Activated naive CD8-positive, alpha-beta T cell treated with anti-CD3 and anti-CD28 coated beads, Interleukin-2, amount 10 ng/mL, durations not matched to agents 7 days and 5 days (primary cell): ENCODE results near the gene OSCP1. TPM values are rescaled to one million over a fixed set of nuclear protein-coding genes. Genes with fewer than 3 reads are reported as not detected.
"Not testable (repeated sequence)": the region's sequence is repeated elsewhere in the genome, so short reads cannot be mapped to it uniquely, and the experiment has no call there.

Experiments used
- ATAC-seq: fragments of 150-1000 bp; cut with Tn5 transposase; one replicate; pipeline ENCODE4 v1.10.0; 2021; ENCODE audit warnings: low read depth, moderate library complexity
- POLR2A ChIA-PET: fragments of 350-600 bp; sonication (Branson Sonifier 250); formaldehyde crosslinking; loops from one replicate; lab custom pipeline; 2021; ENCODE audit warnings: antibody characterized with exemption; lab: Charles Lee
- DNase-seq: peaks from one replicate; pipeline ENCODE4 v3.0.0; 2021
- H3K27ac Mint-ChIP-seq: one replicate; pipeline ENCODE4 v1.8.0; 2022; ENCODE audit warnings: mild to moderate bottlenecking, mixed read lengths
- H3K27me3 Mint-ChIP-seq: one replicate; pipeline ENCODE4 v1.8.0; 2022; ENCODE audit warnings: mild to moderate bottlenecking, moderate library complexity, mixed read lengths
- H3K36me3 Mint-ChIP-seq: one replicate; pipeline ENCODE4 v1.8.0; 2021; ENCODE audit warnings: mild to moderate bottlenecking, mixed read lengths
- H3K4me1 Mint-ChIP-seq: one replicate; pipeline ENCODE4 v1.8.0; 2021; ENCODE audit warnings: mixed read lengths
- H3K4me3 Mint-ChIP-seq: one replicate; pipeline ENCODE4 v1.8.0; 2022; ENCODE audit warnings: mild to moderate bottlenecking, moderate library complexity, mixed read lengths
- H3K9me3 Mint-ChIP-seq: one replicate; pipeline ENCODE4 v1.8.0; 2021; ENCODE audit warnings: mixed read lengths
- total RNA-seq, 2 experiments: library from RNA; stranded (reverse); gene quantifications; one replicate each; pipeline ENCODE4 v1.2.3, GENCODE V29; 2021

The OSCP1 gene, protein sequence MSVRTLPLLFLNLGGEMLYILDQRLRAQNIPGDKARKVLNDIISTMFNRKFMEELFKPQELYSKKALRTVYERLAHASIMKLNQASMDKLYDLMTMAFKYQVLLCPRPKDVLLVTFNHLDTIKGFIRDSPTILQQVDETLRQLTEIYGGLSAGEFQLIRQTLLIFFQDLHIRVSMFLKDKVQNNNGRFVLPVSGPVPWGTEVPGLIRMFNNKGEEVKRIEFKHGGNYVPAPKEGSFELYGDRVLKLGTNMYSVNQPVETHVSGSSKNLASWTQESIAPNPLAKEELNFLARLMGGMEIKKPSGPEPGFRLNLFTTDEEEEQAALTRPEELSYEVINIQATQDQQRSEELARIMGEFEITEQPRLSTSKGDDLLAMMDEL
- 1 to 10 TPM; 1.1 to 1.8 TPM for total RNA-seq

DNA sequence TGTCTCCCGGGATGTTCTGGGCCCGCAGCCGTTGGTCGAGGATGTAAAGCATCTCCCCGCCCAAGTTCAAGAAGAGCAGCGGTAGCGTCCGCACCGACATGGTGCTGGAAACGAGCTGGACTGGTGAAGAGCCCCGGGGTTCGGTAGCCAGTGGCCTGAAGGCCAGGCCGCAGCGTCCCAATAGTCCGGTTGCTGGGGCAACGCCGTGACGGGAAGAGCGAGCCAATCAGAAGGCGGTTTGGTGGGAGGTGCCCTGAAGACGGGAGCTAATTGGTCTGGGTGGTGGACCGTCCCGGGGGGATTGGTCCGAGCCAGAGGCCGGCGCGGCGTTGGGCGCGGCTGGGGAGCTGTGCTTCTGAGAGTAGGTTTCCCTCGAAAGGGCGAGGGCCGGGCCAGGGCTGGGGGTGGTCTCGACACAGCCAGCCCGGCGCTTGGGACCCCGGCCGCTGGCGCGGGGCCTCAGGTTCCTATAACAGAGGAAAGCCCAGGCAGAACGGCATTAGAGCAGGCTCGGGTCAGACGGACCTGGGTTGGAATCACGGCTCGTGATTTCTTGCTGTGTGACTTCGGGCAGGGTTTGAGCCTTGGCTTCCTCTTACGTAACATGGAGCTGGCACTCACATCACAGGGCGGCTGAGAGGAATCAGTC is at the start of gene OSCP1:
Gene OSCP1 (minus strand): TSS at position 182 of the 649 bp plus-strand sequence. CDS start 82 bp downstream, at position 100.
- peak within 1 kb of the TSS; percentile 92 for H3K4me3 Mint-ChIP-seq
- DNase-seq (peak; percentile 89), ATAC-seq (peak; percentile 98)
- H3K27ac Mint-ChIP-seq, result peak within 1 kb of the TSS; percentile 87
- H3K27me3 Mint-ChIP-seq, result no peaks in the 10 kb centered on the region
- no peaks in the 10 kb centered on the region for H3K9me3 Mint-ChIP-seq
- POLR2A ChIA-PET, result interaction anchor here (0.6 to 3.0 kb wide), 8 partner anchors 9 to 252 kb away, joined by 3 to 36 read pairs (median 6); partner anchors contain the start of genes MRPS15 and STK40
- peaks cover 14% of the 10 kb centered on the region for H3K36me3 Mint-ChIP-seq
- peaks cover 25% of the 10 kb centered on the region for H3K4me1 Mint-ChIP-seq

DNA sequence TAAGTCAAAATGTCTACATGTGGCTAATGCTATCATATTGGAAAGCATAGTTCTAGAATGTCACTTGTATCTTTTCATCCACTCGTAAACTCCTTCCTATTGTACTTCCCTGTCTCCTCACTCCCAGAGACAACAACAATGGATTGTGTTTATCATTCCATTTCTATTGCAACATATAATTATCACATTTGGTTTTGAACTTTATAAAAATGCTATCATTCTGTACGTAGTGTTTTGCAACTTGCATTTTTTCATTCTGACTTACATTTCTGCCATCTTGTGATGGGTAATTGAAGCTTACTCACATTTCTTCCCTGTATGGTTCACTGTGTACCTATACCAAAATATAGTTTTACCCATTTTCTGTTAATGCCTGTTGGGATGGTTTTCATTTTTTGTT is 47.0 kb upstream of the OSCP1 start:
- no peaks in the 10 kb centered on the region for H3K36me3 Mint-ChIP-seq
- no peaks in the 10 kb centered on the region for H3K9me3 Mint-ChIP-seq
- POLR2A ChIA-PET, result no interaction called here
- H3K4me3 Mint-ChIP-seq, result no peak overlapping the region
- ATAC-seq, result no peak
- H3K27ac Mint-ChIP-seq, result no peak overlapping the region
- peaks cover 18% of the 10 kb centered on the region for H3K27me3 Mint-ChIP-seq
- H3K4me1 Mint-ChIP-seq, result no peaks in the 10 kb centered on the region
- no peak for DNase-seq

DNA sequence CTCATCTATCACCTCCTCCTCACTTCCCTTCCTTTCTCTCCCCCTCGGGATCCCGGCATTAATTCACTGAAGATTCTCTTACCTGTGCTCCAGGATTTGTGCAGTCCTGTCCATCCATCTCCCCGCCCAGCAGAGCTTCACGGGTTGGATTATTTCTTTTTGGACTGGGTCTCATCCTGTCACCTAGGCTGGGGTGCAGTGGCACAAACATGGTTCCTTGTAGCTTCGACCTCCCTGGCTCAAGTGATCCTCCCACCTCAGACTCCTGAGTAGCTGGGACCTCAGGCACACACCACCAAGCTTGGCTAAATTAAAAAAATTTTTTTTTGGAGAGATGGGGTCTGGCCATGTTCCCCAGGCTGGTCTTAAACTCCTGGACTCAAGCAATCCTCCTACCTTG is 44.7 kb upstream of the OSCP1 start:
- peaks cover 1% of the 10 kb centered on the region for H3K4me1 Mint-ChIP-seq
- no peak overlapping the region for H3K27ac Mint-ChIP-seq
- no peaks in the 10 kb centered on the region for H3K36me3 Mint-ChIP-seq
- no peak for DNase-seq
- POLR2A ChIA-PET, result no interaction called here
- H3K27me3 Mint-ChIP-seq, result peaks cover 22% of the 10 kb centered on the region
- no peak overlapping the region for H3K4me3 Mint-ChIP-seq
- H3K9me3 Mint-ChIP-seq, result no peaks in the 10 kb centered on the region
- no peak for ATAC-seq

DNA sequence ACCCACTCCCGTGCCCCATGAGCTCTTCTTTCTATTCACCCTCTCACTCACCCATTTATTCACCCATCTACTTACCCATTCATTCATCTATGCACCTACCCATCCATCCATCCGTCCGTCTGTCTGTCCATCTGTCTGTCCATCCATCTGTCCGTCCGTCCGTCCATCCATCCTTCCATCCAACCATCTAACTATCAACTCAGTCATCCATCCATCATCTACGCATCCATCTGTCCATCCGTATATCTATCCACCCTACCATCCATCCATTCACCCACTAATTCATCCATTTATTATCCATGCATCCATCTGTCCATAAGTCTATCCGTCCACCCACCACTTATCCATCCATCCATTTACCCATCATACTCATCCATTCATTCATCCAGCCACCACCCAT is 43.3 kb upstream of the OSCP1 start:
- Mint-ChIP-seq H3K27me3 (peaks cover 23% of the 10 kb centered on the region), H3K9me3 (no peaks in the 10 kb centered on the region), H3K4me1 (peaks cover 1% of the 10 kb centered on the region), H3K4me3 (no peak overlapping the region), H3K36me3 (no peaks in the 10 kb centered on the region), H3K27ac (no peak overlapping the region)
- POLR2A ChIA-PET, result no interaction called here
- no peak for DNase-seq
- ATAC-seq, result no peak

DNA sequence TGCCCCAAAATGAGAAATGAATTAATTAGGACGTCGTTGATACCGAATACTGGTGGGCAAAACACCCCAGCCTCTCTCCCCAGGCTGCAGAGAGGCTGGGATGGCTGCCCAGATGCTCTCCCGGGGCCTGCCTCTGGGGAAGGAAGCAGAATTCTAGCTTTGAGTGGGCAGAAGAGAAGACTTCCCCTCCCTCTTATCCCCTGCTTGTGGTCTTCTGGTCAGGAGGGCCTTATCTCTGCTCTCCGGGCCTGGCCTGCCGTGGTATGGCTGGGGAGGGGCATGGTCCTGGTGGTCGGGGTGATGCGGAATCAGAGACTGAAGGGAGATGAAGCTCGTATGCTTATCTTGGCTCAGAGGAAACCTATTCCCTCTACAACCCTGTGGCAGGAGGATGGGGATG is 42.2 kb upstream of the OSCP1 start:
- H3K9me3 Mint-ChIP-seq, result no peaks in the 10 kb centered on the region
- H3K27ac Mint-ChIP-seq, result no peak overlapping the region
- peaks cover 1% of the 10 kb centered on the region for H3K4me1 Mint-ChIP-seq
- no peak overlapping the region for H3K4me3 Mint-ChIP-seq
- no peak for DNase-seq
- H3K36me3 Mint-ChIP-seq, result no peaks in the 10 kb centered on the region
- ATAC-seq, result no peak
- POLR2A ChIA-PET, result no interaction called here
- peaks cover 18% of the 10 kb centered on the region for H3K27me3 Mint-ChIP-seq

DNA sequence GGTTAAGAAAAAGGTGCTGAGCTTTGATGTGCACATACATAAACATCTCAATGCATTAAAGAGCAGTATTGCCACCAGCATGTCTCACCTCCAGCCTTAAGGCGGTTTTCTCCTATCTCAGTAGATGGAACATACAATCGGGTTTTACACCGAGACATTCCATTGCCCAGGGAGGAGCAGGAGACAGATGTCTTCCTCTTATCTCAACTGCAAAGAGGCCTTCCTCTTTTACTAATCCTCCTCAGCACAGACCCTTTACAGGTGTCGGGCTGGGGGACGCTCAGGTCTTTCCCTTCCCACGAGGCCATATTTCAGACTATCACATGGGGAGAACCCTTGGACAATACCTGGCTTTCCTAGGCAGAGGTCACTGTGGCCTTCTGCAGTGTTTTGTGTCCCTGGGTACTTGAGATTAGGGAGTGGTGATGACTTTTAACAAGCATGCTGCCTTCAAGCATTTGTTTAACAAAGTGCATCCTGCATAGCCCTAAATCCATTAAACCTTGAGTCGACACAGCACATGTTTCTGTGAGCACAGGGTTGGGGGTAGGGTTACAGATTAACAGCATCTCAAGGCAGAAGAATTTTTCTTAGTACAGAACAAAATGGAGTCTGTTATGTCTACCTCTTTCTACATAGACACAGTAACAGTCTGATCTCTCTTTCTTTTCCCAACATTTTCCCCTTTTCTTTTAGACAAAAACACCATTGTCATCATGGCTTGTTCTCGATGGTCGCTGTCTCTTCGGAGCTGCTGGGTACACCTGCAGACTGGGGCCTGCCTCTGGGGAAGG is 39.2 kb upstream of the OSCP1 start:
- ATAC-seq, H3K4me1 Mint-ChIP-seq, H3K27ac Mint-ChIP-seq, DNase-seq, H3K4me3 Mint-ChIP-seq, H3K9me3 Mint-ChIP-seq, H3K36me3 Mint-ChIP-seq, POLR2A ChIA-PET: not testable (repeated sequence)
- H3K27me3 Mint-ChIP-seq, result peaks cover 20% of the 10 kb centered on the region

DNA sequence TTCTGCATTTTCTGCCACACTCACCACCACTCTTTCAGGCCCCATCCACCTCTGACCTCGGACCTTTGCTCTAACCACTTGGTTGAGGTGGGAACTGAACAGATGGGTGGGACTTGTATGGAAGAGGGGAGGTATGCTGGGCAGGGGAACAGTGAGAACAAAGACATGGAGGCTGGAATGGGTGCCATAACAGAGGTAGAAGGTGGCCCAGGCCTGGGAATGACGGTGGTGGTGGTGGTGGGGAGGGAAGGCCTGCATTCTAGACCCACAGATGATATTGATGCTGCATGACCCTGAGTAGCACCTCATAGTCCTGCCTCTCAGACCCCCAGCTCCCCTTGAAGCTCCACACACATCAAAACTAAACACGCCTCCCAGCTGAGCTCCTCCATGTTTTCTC is 37.7 kb upstream of the OSCP1 start:
- H3K36me3 Mint-ChIP-seq, result no peaks in the 10 kb centered on the region
- POLR2A ChIA-PET, result interaction anchor here (0.7 kb wide), 1 partner anchor 603 kb away, joined by 4 read pairs; no protein-coding TSS in a partner anchor
- H3K27ac Mint-ChIP-seq, result no peak overlapping the region
- H3K9me3 Mint-ChIP-seq, result no peaks in the 10 kb centered on the region
- peaks cover 1% of the 10 kb centered on the region for H3K4me1 Mint-ChIP-seq
- no peak for DNase-seq
- peaks cover 23% of the 10 kb centered on the region for H3K27me3 Mint-ChIP-seq
- H3K4me3 Mint-ChIP-seq, result no peak overlapping the region
- ATAC-seq, result no peak

DNA sequence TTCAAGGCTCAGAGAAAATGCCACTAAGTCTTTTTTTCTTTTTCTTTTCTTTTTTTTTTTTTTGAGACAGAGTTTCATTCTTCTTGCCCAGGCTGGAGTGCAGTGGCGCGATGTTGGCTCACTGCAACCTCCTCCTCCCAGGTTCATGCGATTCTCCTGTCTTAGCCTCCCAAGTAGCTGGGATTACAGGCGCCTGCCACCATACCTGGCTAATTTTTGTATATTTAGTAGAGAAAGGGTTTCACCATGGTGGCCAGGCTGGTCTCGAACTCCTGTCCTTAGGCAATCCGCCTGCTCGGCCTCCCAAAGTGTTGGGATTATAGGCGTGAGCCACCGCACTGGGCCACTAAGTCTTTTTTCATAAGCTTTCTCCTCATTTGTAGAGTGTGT is 37.1 kb upstream of the OSCP1 start:
- POLR2A ChIA-PET, result interaction anchor here (0.7 kb wide), 1 partner anchor 602 kb away, joined by 4 read pairs; no protein-coding TSS in a partner anchor
- H3K4me1 Mint-ChIP-seq, H3K4me3 Mint-ChIP-seq, H3K9me3 Mint-ChIP-seq, DNase-seq, H3K27ac Mint-ChIP-seq, ATAC-seq, H3K36me3 Mint-ChIP-seq: not testable (repeated sequence)
- H3K27me3 Mint-ChIP-seq, result peaks cover 23% of the 10 kb centered on the region

DNA sequence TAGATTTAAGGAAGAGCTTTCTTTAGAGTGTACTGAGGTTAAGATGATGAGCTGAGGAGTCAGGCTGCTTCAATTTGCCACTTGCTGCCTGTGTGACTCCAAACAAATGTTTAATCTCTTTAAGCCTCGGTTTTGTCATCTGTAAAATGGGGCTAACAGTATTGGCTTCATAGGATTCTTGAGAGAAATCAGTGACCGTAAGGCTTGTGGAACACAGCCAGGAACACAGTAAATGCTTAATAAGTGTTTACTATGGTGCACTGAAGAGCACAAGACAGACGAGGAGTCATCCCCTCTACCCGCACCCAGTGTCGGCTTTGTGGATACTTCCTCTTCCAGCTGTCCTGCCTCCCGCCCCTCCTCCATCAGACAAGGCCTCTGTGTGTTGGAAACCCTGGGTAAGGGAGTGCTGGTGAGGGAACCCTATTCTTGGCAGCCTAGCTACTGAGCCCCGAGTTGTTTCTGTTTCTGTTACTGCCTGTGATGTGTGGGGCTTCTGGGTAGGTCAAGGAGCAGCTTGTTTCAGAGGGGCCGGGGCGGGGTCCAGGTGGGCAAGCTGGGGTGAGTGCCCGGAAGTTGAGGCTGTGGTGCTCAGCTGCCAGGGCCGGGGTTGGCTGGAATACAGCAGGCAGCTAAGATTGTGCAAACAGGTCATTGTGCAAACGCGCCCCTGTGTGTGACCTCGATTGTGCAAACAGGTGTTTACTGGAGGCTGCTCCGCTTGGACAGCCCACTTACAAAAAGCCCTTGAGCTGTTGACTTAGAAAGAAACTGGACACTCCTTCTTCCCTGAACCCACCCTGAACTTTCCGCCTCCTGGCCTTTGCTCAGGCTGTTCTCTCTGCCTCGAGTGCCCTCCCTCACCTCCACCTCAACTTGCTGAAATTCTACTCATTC is 36.4 kb upstream of the OSCP1 start:
- Mint-ChIP-seq H3K9me3 (no peaks in the 10 kb centered on the region), H3K27ac (no peak overlapping the region), H3K27me3 (peaks cover 23% of the 10 kb centered on the region), H3K4me3 (no peak overlapping the region), H3K4me1 (peaks cover 8% of the 10 kb centered on the region), H3K36me3 (no peaks in the 10 kb centered on the region)
- DNase-seq (no peak), ATAC-seq (no peak)
- POLR2A ChIA-PET, result interaction anchor here (0.7 kb wide), 1 partner anchor 601 kb away, joined by 4 read pairs; no protein-coding TSS in a partner anchor

DNA sequence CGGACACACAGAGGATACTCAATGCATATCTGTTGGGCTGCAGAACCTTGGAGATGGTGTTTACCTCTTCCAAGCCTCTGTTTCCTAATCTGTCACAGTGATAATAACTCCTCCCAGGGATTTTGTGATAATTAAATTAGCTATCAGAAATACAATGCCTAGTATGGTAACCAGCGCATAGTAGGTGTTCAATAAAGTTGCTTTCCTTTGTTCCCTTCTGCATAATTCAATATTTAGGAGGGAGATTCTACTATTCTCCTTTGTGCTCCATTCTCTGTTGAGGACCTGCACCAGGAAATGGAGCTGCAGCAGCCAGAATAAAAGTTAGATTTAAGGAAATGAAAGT is 35.8 kb upstream of the OSCP1 start:
- no peak overlapping the region for H3K4me3 Mint-ChIP-seq
- POLR2A ChIA-PET, result no interaction called here
- no peaks in the 10 kb centered on the region for H3K9me3 Mint-ChIP-seq
- no peak for ATAC-seq
- peaks cover 22% of the 10 kb centered on the region for H3K27me3 Mint-ChIP-seq
- peaks cover 9% of the 10 kb centered on the region for H3K4me1 Mint-ChIP-seq
- no peak for DNase-seq
- H3K27ac Mint-ChIP-seq, result no peak overlapping the region
- H3K36me3 Mint-ChIP-seq, result no peaks in the 10 kb centered on the region

DNA sequence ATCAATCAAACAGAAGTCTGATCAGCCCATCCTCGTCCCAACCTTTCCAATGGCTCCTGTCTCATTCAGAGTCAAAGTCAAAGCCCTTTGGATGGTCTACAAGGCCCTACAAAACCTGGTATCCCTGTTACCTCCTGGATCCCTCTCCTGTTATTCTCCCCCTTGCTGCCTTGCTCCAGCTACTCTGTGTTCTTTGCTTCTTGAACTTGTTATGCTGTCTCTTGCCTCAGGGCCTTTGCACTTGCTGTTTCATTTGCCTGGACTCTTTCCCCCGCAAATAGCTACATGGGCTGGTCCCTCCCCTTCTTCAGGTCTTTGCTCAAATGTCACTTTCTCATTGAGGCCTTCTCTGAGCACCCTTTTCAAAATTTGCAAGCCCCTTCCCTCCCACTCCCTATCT is 33.8 kb upstream of the OSCP1 start:
- H3K9me3 Mint-ChIP-seq, result no peaks in the 10 kb centered on the region
- H3K27ac Mint-ChIP-seq, result no peak overlapping the region
- no peak overlapping the region for H3K4me3 Mint-ChIP-seq
- peaks cover 16% of the 10 kb centered on the region for H3K27me3 Mint-ChIP-seq
- H3K4me1 Mint-ChIP-seq, result peaks cover 13% of the 10 kb centered on the region
- no peaks in the 10 kb centered on the region for H3K36me3 Mint-ChIP-seq
- ATAC-seq (no peak), DNase-seq (no peak)
- POLR2A ChIA-PET, result no interaction called here

DNA sequence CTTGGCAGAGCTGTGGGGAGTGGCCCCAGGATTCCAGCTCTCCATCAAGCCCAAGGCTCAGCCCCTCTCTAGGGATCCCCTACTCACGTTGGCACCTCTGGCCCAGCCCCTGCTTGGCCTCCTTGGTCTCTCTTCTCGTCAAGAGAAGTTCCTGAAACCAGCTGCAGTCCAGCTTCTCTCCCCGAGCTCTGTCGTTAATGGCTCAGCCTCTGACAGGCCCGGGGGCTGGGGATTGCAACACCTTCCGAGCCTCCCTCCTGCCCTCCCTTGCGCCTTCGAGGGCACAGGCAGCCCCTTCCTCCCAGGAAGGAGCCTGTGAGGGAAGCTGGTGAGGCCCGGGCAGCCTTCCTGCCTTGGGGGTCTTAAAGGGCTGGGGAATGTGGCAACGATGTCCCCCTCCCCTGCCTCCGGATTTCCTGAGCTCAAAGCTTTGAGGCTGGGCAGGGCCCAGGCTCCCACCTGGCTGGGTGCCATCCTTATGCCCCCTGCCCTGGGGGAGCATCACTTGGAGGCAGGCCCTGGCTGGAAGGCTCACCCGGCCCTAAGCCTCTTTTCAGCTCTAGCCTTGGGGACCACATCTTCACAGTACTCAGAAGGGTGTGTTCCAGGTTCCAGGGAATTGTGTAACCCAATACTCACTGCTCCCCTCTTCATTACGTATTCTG is 32.6 kb upstream of the OSCP1 start, which contains the start of gene CSF3R:
Gene CSF3R (minus strand): TSS at position 190 of the 665 bp plus-strand sequence. CDS start 3,417 bp downstream, outside the sequence.
- Mint-ChIP-seq H3K36me3 (no peaks in the 10 kb centered on the region), H3K4me3 (peak within 1 kb of the TSS; percentile 60), H3K27ac (peak within 1 kb of the TSS; percentile 56), H3K9me3 (no peaks in the 10 kb centered on the region), H3K4me1 (peaks cover 13% of the 10 kb centered on the region), H3K27me3 (peaks cover 13% of the 10 kb centered on the region)
- POLR2A ChIA-PET, result interaction anchor here (0.7 kb wide), 1 partner anchor 19 kb away, joined by 3 read pairs; the partner anchor contains the start of gene MRPS15
- no peak for DNase-seq
- no peak for ATAC-seq
